ENCODE results near the gene GOLGA8S.
A peak's percentile ranks its signal among the peaks of the same experiment; 100 is the strongest.
"Not testable (repeated sequence)": the region's sequence is repeated elsewhere in the genome, so short reads cannot be mapped to it uniquely, and the experiment has no call there.

The GOLGA8S gene

GRCh38 chr15:23384371-23384770 is 29.8 kb downstream of the GOLGA8S start:
- no peak for DNase-seq (ENCODE audit: low spot score)
- Histone ChIP-seq H3K27ac (no peak overlapping the region), H3K4me3 (no peak overlapping the region)
- no peak for TF ChIP-seq CTCF (IDR thresholded peaks at IDR 0.05)

GRCh38 chr15:23385886-23386430 is 31.4 kb downstream of the GOLGA8S start:
- no peak for TF ChIP-seq CTCF (IDR thresholded peaks at IDR 0.05)
- Histone ChIP-seq H3K4me3 (no peak overlapping the region), H3K27ac (no peak overlapping the region)
- no peak for DNase-seq (ENCODE audit: low spot score)

GRCh38 chr15:23387621-23388190 is 33.2 kb downstream of the GOLGA8S start:
- Histone ChIP-seq H3K4me3 (no peak overlapping the region), H3K27ac (no peak overlapping the region)
- TF ChIP-seq CTCF (IDR thresholded peaks at IDR 0.05): no peak
- no peak for DNase-seq (ENCODE audit: low spot score)

GRCh38 chr15:23395030-23395692 is 40.6 kb downstream of the GOLGA8S start:
- TF ChIP-seq CTCF (IDR thresholded peaks at IDR 0.05): no peak
- no peak for DNase-seq (ENCODE audit: low spot score)
- Histone ChIP-seq H3K27ac (no peak overlapping the region), H3K4me3 (no peak overlapping the region)

- no peak for DNase-seq (ENCODE audit: low spot score)
- no peak overlapping the region for H3K27ac ChIP-seq
- TF ChIP-seq CTCF (IDR thresholded peaks at IDR 0.05): no peak
- no peak overlapping the region for H3K4me3 ChIP-seq
Measured at GRCh38 chr15:23395832-23396231, 41.3 kb downstream of the GOLGA8S start.

- DNase-seq (ENCODE audit: low spot score): no peak
- Histone ChIP-seq H3K4me3 (no peak overlapping the region), H3K27ac (peak overlapping the region in 1 of 2 donors; percentile 68)
- TF ChIP-seq CTCF (IDR thresholded peaks at IDR 0.05): no peak
Measured at GRCh38 chr15:23397779-23398178, 43.2 kb downstream of the GOLGA8S start.

- DNase-seq (ENCODE audit: low spot score); H3K4me3 ChIP-seq: not testable (repeated sequence)
- peak overlapping the region; percentile 68 to 72 for H3K27ac ChIP-seq
Measured at GRCh38 chr15:23398357-23398756, 43.8 kb downstream of the GOLGA8S start.

- not testable (repeated sequence) for DNase-seq (ENCODE audit: low spot score); H3K4me3 ChIP-seq
- H3K27ac ChIP-seq: peak overlapping the region; percentile 68 to 72
Measured at GRCh38 chr15:23399207-23399606, 44.7 kb downstream of the GOLGA8S start.
